ENCODE measurements around the gene ICE1.

ICE1 gene

GRCh38 chr5:5532306-5533076, 110.0 kb downstream of the ICE1 start:
- H3K9ac ChIP-seq (ENCODE audit: low read depth in 1 of 2, low read length in 2 of 2) = no peak overlapping the region
- no peak overlapping the region for H3K27ac ChIP-seq (ENCODE audit: low read depth in 2 of 2, low read length in 2 of 2)
- H3K4me1 ChIP-seq (ENCODE audit: control insufficient read depth in 2 of 2, insufficient read depth in 2 of 2, low read length in 2 of 2) = no peaks in the 10 kb centered on the region
- no peaks in the 10 kb centered on the region for H3K27me3 ChIP-seq (ENCODE audit: control insufficient read depth in 2 of 2, insufficient read depth in 2 of 2, low read length in 2 of 2)
- no peak overlapping the region for H3K4me3 ChIP-seq (ENCODE audit: low read length in 2 of 2)
- H3K9me3 ChIP-seq (ENCODE audit: control insufficient read depth in 2 of 2, low read length in 2 of 2) = no peaks in the 10 kb centered on the region
- H3K36me3 ChIP-seq (ENCODE audit: control insufficient read depth in 2 of 2, insufficient read depth in 2 of 2, low read length in 2 of 2) = no peaks in the 10 kb centered on the region

- Histone ChIP-seq H3K36me3 (ENCODE audit: control insufficient read depth in 2 of 2, insufficient read depth in 2 of 2, low read length in 2 of 2) (no peaks in the 10 kb centered on the region), H3K27ac (ENCODE audit: low read depth in 2 of 2, low read length in 2 of 2) (no peak overlapping the region), H3K4me1 (ENCODE audit: control insufficient read depth in 2 of 2, insufficient read depth in 2 of 2, low read length in 2 of 2) (no peaks in the 10 kb centered on the region), H3K9ac (ENCODE audit: low read depth in 1 of 2, low read length in 2 of 2) (no peak overlapping the region), H3K4me3 (ENCODE audit: low read length in 2 of 2) (no peak overlapping the region), H3K27me3 (ENCODE audit: control insufficient read depth in 2 of 2, insufficient read depth in 2 of 2, low read length in 2 of 2) (no peaks in the 10 kb centered on the region), H3K9me3 (ENCODE audit: control insufficient read depth in 2 of 2, low read length in 2 of 2) (no peaks in the 10 kb centered on the region)
Measured at GRCh38 chr5:5533927-5534326, 111.5 kb downstream of the ICE1 start.

DNA sequence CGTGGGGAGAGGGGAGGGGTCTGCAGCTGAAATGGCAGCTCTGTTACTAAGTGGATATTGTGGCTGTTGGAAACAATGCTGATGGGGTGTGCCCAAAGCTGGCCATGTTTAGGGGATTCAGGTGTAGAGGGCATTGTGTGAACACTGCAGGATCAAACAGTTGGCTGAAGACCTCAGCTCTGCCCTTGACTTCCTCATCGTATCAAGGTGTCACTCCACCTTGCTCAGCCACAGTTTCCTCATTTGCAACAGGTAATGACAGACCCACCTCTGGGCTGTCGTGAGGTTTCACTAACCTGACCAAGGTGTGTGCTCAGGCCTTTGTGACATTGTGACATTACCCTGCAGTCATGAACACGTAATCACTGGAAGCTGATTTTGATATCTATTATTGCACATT, 111.9 kb downstream of the ICE1 start:
- no peaks in the 10 kb centered on the region for H3K9me3 ChIP-seq (ENCODE audit: control insufficient read depth in 2 of 2, low read length in 2 of 2)
- no peak overlapping the region for H3K9ac ChIP-seq (ENCODE audit: low read depth in 1 of 2, low read length in 2 of 2)
- no peak overlapping the region for H3K27ac ChIP-seq (ENCODE audit: low read depth in 2 of 2, low read length in 2 of 2)
- no peaks in the 10 kb centered on the region for H3K36me3 ChIP-seq (ENCODE audit: control insufficient read depth in 2 of 2, insufficient read depth in 2 of 2, low read length in 2 of 2)
- no peaks in the 10 kb centered on the region for H3K27me3 ChIP-seq (ENCODE audit: control insufficient read depth in 2 of 2, insufficient read depth in 2 of 2, low read length in 2 of 2)
- no peak overlapping the region for H3K4me3 ChIP-seq (ENCODE audit: low read length in 2 of 2)
- H3K4me1 ChIP-seq (ENCODE audit: control insufficient read depth in 2 of 2, insufficient read depth in 2 of 2, low read length in 2 of 2) = no peaks in the 10 kb centered on the region

GRCh38 chr5:5536871-5537270, 114.4 kb downstream of the ICE1 start:
- Histone ChIP-seq H3K4me3 (ENCODE audit: low read length in 2 of 2) (no peak overlapping the region), H3K9me3 (ENCODE audit: control insufficient read depth in 2 of 2, low read length in 2 of 2) (no peaks in the 10 kb centered on the region), H3K36me3 (ENCODE audit: control insufficient read depth in 2 of 2, insufficient read depth in 2 of 2, low read length in 2 of 2) (no peaks in the 10 kb centered on the region), H3K4me1 (ENCODE audit: control insufficient read depth in 2 of 2, insufficient read depth in 2 of 2, low read length in 2 of 2) (no peaks in the 10 kb centered on the region), H3K27me3 (ENCODE audit: control insufficient read depth in 2 of 2, insufficient read depth in 2 of 2, low read length in 2 of 2) (no peaks in the 10 kb centered on the region), H3K9ac (ENCODE audit: low read depth in 1 of 2, low read length in 2 of 2) (no peak overlapping the region), H3K27ac (ENCODE audit: low read depth in 2 of 2, low read length in 2 of 2) (no peak overlapping the region)

GRCh38 chr5:5537426-5537825, 114.9 kb downstream of the ICE1 start:
- H3K27ac ChIP-seq (ENCODE audit: low read depth in 2 of 2, low read length in 2 of 2) = no peak overlapping the region
- no peak overlapping the region for H3K9ac ChIP-seq (ENCODE audit: low read depth in 1 of 2, low read length in 2 of 2)
- H3K4me3 ChIP-seq (ENCODE audit: low read length in 2 of 2) = no peak overlapping the region
- no peaks in the 10 kb centered on the region for H3K27me3 ChIP-seq (ENCODE audit: control insufficient read depth in 2 of 2, insufficient read depth in 2 of 2, low read length in 2 of 2)
- no peaks in the 10 kb centered on the region for H3K9me3 ChIP-seq (ENCODE audit: control insufficient read depth in 2 of 2, low read length in 2 of 2)
- no peaks in the 10 kb centered on the region for H3K4me1 ChIP-seq (ENCODE audit: control insufficient read depth in 2 of 2, insufficient read depth in 2 of 2, low read length in 2 of 2)
- no peaks in the 10 kb centered on the region for H3K36me3 ChIP-seq (ENCODE audit: control insufficient read depth in 2 of 2, insufficient read depth in 2 of 2, low read length in 2 of 2)

DNA sequence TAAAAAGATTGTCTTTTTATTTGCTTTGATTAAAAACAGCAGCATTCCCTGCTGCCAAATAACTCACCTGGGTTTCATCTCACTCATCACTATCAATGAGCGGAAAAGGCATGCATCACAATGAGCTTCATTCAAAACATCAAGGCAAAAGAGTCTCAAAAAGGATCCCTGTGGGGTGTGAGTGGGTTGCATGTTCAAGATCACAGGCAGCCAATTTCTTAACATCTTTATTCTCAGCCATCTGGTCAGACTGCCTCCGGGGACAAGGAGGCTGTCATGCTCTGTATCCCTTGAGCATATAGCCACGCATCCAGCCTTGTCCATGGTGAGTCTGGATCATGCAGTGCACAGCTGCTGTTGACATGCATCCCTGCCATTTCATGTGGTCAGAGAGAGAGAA, 117.1 kb downstream of the ICE1 start:
- H3K27me3 ChIP-seq (ENCODE audit: control insufficient read depth in 2 of 2, insufficient read depth in 2 of 2, low read length in 2 of 2) = no peaks in the 10 kb centered on the region
- H3K9ac ChIP-seq (ENCODE audit: low read depth in 1 of 2, low read length in 2 of 2) = no peak overlapping the region
- no peaks in the 10 kb centered on the region for H3K9me3 ChIP-seq (ENCODE audit: control insufficient read depth in 2 of 2, low read length in 2 of 2)

More for the DNA sequence above, 117.1 kb downstream of the ICE1 start:
- Histone ChIP-seq H3K4me1 (ENCODE audit: control insufficient read depth in 2 of 2, insufficient read depth in 2 of 2, low read length in 2 of 2) (no peaks in the 10 kb centered on the region), H3K36me3 (ENCODE audit: control insufficient read depth in 2 of 2, insufficient read depth in 2 of 2, low read length in 2 of 2) (no peaks in the 10 kb centered on the region), H3K4me3 (ENCODE audit: low read length in 2 of 2) (no peak overlapping the region), H3K27ac (ENCODE audit: low read depth in 2 of 2, low read length in 2 of 2) (no peak overlapping the region)

Data from mucosa of rectum (tissue), 2 donors.